GF-D8 (cell line): ENCODE measurements around the gene ABCD1.
"Not testable (repeated sequence)": the region's sequence is repeated elsewhere in the genome, so short reads cannot be mapped to it uniquely, and the experiment has no call there.

Experiments used
- DNase-seq: peaks from one replicate; lab custom pipeline; 2025; lab: John Stamatoyannopoulos, UW

The ABCD1 gene

DNA sequence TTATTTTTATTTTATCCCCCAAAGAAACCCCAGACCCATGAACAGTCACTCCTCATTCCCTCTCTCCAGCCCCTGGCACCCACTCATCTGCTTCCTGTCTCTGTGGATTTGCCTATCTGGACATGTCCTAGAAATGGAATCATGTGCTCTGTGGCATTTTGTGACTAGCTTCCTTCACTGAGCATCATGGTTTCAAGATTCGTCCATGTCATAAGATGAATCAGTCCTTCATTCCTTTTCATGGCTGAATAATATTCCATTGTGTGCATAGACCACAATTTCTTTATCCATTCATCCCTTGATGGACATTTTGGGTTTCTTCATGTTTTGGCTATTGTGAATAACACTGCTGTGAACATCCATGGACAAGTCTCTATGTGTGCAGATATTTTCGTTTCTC lies 10.2 kb downstream of the ABCD1 start:
- DNase-seq: no peak

DNA sequence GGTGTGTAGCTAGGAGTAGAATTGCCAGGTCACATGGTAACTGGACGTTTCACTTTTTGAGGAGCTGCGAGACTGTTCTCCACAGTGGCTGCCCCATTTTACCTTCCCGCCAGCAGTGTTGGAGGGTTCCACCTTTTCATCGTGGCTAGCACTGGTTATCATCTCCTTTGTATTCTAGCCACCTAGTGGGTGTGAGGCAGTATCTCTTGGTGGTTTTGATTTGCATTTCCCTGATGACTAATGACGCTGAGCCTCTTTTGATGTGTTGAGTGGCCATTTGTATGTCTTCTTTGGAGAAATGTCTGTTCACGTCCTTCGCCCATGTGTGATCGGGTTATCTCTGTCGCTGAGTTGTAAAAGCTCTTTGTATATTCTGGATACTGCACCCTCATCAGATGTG lies 10.6 kb downstream of the ABCD1 start:
- DNase-seq: no peak

DNA sequence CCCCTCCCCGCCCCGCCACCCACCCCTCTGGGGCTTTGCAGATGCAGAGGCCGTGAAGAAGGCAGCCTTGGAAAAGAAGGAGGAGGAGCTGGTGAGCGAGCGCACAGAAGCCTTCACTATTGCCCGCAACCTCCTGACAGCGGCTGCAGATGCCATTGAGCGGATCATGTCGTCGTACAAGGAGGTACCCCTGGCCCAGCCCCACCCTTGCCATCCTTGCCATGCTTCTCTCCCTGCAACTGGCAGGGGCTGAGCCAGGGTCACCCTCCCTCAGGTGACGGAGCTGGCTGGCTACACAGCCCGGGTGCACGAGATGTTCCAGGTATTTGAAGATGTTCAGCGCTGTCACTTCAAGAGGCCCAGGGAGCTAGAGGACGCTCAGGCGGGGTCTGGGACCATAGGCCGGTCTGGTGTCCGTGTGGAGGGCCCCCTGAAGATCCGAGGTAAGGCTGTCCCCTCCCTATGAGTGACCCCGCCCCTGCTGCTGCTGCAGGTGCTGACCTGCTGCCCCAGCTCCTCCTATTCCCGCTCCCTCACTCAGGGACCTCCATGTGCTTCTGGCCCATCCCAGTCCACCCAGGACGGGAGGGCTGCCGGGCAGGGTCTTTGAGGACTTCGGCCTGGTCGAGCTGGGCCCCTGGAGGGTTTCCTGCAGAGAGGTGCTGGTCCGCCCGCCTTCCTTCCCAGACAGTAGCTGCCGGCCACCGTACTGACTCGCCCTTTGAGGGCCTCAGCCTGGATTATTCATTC lies 11.6 kb downstream of the ABCD1 start:
- no peak for DNase-seq

DNA sequence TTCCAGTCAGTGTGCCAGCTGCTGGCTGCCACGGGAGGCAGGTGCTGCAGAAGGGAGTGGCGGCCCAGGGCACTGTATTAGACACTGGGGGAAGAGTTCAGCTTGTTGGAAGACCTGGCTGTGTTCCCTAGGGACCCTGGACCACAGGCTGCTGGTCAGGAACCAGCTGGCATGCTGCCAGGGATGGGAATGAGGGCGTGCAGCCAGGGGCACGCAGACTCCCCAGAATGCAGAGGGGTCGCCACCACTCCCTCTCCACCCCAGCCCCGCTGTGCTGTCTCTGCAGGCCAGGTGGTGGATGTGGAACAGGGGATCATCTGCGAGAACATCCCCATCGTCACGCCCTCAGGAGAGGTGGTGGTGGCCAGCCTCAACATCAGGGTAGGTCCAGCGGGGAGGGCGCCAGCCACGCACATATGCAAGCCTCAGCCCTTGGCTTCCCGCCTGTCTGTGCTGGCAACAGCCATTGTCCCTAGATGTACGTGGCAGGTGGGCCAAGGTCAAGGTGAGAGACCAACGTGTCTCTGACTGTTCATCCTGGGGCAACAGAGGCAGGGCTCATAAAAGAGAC lies 12.3 kb downstream of the ABCD1 start:
- DNase-seq: no peak

DNA sequence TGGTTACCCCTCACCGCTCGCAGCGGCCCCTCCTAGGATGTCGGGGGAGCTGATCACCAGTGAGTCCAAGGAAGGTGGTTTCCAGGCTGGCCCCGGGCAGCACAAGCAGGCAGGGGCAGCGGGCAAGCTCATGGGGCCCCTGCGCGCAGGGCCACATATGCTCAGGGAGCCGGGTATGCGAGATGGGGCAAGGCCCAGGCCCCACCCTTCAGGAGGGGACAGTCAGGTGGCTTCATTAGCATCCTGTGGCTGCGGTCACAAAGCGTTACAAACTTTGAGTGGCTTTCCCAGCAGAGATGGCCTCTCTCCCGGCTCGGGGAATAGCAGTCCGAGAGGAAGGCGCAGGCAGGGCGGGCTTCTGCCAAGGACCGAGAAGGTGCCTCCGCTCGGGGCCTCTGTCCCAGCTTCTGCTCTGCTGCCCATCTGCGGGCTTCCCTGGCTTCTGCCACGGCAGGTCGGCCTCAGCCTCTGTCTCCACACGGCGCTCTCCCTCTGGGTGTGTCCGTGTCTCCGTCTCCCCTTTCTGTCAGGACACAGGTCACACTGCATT lies 13.5 kb downstream of the ABCD1 start:
- no peak for DNase-seq

DNA sequence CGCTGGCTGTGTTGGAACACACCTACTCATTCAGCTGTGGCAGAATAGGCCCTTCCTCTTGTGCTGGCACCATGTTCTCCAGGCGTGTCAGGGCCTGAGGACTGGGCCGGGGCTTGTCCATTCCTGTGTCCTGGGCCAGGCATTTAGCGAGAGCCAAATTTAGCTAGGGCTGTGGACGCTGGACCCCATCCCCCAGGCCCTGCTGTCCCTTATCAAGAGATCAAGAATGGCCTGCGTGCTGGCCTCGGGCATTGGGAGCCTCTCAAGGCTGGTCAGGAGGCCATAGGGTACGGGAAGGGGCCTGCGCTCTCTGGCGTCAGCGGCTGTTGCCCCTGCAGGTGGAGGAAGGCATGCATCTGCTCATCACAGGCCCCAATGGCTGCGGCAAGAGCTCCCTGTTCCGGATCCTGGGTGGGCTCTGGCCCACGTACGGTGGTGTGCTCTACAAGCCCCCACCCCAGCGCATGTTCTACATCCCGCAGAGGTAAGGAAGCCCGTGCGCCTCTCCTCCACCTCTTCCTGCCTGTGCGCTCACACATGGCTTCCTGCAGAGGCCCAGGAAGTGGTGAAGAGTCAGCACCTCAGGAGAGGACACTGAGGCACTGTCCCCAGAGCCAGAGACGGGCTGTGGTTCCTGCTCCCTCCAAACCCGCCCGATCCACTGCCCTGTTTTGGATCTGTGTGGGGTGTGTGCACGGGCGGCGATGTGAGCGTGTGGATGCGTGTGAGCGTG lies 15.3 kb downstream of the ABCD1 start:
- no peak for DNase-seq

DNA sequence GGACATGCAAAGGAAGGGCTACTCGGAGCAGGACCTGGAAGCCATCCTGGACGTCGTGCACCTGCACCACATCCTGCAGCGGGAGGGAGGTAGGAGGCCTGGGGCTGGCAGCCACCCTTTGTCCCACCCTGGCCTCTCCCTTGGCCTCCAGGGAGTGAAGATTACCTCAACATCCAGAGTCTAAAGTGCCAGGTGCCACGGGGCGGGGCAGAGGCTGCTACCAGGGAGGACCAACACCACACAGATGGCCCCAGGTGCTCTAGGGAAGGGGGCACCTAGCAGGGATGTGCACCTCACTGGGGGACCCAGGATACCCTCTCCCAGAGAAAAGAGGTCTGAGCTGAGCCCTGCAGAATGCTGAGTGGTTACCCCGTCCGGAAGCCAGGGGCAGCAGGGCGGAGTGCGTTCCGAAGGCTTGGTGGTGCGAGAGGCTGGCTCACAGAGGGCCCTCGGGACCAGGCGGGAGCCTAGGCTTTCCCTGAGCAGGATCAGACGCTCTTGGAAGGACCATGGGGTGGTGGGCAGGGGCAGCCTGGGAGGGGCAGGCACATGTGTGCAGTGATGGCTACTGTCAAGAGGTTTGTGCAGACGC lies 16.1 kb downstream of the ABCD1 start:
- DNase-seq: no peak

DNA sequence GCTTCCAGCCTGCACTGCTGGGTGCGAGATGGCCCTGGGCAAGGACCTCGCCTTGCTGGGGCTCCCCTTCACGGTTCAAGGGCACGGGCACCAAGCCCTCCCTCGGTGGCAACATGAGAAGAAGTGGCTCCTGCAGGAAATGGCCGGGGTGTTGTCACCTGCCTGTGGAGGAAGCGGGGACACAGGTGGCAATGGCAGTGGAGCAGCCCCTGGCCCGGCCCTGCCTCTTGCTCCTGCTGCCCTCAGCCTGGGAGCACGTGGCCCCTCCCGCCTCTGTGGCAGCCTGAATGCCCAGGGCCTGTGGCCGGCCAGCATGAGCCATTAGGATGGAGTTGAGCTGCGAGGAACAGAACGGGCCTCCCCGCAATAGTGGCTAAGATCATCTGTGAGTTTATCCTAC lies 16.8 kb downstream of the ABCD1 start:
- DNase-seq: no peak

DNA sequence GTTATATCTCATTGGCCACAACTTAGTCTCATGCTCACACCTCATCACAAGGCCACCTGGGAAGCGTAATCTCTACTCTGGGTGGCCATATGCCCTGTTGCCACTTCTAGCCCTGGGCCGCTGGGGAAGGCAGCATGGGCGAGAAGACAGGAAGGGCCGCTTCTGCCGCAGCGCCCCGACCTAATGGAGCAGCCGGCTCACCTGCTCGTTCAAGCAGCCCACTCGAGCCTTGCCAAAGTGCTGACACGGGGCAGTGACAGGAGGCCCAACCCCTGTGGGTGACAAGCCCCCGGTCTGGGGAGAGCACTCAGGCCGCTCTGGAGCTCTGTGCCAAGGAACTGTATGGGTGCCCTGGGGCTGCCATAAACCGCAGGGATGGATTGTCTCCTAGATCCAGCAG lies 17.5 kb downstream of the ABCD1 start:
- DNase-seq: not testable (repeated sequence)

DNA sequence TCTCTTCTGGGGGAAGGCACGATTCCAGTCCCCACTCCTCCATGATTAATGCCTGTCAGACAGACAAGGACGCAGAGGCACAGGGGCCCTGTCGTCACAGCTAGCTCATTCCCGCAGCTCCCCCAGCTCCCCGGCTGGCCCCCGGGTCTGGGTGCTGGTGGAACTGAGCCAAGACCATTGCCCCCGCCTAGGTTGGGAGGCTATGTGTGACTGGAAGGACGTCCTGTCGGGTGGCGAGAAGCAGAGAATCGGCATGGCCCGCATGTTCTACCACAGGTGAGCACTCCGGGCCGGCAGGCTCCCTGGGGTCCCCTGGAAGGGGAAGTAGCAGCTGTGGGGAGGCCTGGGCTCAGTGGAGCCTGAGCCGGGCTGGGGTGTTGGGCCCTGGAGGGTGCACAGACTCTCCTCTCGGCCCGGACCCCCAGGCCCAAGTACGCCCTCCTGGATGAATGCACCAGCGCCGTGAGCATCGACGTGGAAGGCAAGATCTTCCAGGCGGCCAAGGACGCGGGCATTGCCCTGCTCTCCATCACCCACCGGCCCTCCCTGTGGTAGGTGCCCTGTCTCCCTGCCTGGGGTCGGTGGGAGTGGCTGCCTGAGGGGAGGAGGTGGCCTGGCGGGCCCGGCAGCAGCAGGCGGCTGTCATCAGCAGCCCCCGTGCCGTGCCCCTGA lies 18.3 kb downstream of the ABCD1 start:
- not testable (repeated sequence) for DNase-seq

DNA sequence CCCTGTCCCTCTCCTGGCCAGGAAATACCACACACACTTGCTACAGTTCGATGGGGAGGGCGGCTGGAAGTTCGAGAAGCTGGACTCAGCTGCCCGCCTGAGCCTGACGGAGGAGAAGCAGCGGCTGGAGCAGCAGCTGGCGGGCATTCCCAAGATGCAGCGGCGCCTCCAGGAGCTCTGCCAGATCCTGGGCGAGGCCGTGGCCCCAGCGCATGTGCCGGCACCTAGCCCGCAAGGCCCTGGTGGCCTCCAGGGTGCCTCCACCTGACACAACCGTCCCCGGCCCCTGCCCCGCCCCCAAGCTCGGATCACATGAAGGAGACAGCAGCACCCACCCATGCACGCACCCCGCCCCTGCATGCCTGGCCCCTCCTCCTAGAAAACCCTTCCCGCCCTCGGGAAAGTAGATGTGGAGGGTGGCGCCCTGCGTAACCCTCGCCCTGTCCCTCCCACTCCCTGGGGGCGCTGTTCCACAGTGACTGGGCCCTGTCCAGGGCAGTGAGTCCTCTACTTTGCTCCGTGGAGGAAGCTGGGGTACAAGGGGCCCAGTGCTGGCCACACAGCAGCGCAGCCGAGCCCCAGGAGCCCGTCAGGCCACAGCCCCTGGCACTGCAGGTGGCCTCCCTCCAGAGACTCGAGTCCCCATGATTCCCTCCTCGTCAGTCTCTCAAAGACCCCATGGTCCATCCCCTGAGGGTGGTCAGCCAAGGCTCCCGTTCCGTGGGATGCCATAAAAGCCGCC lies 19.0 kb downstream of the ABCD1 start:
- not testable (repeated sequence) for DNase-seq

DNA sequence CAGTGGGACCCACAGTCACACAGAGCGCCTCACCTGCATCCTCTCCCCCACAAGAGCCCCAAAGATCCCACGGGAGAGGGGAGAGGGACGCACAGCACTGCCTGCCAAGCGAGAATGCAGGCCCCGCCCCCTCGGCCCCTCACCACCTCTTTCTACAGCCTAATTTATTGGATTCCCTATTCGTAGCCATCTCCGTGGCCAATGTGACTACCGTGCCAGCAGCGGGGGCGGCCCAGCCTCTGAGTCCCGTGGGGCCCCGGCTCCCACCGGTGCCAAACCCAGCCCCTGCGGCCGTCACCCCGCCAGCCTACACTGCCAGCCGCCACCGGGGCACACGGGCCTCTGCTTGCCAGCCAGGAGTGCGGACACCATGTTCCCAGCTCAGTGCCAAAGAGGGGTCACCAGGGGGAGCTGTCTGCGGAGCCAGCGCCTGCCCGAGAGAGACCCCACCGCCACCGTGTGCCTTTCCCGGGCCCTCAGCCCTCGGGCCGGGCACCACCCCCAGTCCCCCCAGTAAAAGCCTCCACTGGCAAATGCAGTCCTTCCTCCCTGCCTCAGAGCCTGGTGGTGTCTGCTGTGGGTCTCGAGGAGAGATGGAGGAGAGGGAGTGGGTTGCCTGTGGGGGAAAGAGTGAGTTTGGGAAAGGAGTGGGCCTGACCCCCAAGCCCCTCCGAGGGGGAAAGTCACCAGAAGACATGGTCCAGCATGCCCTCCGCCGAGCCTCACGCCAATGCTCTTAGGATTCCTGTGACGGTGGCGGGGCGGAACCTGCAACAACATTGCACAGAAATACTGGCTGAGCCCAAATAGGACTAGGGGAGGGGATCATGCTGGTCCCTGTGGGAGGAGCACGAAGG lies 19.8 kb downstream of the ABCD1 start:
- DNase-seq: no peak

DNA sequence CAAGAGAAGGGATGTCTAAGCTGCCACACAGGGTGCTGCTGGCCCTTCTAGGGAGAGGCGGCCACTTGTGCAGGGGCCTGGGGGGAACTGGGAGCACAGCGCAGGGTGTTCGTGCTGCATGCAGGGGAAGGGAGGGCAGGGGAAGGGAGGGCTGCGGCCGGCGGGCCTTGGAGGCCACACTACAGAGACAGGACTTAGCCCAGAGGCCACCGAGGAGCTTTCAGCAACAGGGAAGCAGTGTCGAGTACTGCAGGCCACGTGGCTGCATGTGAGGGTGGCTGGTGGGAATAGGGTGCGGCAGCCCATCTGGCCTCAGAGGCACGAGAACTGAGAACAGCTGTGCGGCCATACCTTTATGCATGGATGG lies 20.4 kb downstream of the ABCD1 start:
- not testable (repeated sequence) for DNase-seq

DNA sequence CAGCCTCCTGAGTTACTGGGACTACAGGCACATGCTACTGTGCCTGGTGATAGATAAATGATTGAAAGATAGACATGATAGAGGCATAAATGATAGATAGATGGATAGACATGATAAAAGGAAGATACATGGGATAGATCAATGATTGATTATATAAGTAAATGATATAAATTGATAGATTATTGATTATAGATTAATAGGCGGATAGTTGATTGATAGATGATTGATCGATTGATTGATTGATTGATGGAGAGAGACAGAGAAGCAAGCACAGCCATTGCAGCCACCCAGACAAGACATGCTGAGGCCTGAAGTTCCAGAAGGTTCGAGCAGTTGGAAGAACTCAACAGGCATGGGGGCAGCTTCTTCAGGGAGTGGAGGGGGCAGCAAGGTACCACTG lies 21.7 kb downstream of the ABCD1 start:
- DNase-seq: no peak

DNA sequence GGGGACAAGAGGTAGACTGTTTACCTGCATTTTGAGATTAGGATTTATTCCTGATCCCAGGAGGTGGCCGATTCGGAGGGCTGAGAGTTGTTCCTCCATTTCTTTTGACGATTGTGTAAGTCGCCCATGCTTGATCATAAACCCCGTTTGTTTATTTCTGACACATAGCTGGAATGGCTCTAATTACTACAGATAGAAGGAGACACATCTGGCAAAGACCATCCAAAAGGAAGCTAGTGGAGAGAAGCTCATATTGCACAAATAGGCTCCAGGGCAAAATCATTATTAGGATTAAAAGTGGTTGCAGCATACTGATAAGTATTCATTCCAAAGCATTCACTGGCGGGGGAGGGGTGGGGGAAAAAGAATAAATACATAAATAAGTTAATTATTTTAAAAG lies 22.3 kb downstream of the ABCD1 start:
- DNase-seq: not testable (repeated sequence)

DNA sequence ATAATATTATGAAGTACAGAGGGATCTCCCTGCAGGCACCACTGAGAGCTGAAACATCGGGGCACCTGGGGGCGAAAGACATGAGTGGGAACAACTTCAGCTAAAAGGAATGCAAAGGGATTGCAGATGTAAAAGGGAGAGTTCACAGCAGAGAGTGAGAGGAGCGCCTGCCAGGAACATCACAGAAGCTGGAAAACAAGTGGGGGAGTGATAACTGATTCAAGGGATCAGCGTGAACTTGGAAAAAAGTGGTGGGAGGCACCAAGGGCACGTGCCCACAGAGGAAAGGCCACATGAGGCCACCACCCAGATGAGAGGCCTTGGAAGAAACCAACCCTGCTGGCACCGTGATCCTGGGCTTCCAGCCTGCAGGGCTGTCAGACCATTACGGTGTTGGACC lies 24.4 kb downstream of the ABCD1 start:
- DNase-seq: not testable (repeated sequence)

DNA sequence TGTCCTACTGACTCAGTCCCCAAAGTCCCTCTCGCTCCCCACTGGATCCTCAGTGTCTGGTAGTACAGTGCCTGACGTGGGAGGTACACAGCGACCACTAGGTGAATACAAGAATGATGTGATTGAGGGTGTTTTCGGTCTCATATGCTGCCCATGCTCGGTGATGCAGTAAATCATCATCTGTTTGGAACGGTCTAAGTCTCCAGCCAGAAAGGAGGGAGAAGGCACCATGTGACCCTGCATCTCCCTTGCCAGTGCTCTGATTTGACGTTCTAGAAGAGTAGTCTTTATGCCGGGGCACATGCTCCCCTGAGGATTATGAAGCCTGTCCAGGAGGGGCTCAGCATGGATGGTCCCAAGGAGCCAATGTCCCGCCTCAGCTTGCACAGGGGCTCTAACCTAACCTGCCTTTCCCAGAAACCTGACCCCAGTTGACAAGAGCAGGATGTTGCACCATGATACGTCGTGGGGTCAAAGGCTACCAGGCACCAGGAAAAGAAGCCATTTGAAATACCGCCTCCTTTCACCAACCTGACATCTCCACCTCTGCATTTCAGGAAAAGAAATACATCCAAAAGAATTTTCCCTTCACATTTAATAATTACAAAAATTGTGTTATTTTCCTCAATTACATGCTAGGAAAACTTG lies 25.6 kb downstream of the ABCD1 start:
- no peak for DNase-seq

DNA sequence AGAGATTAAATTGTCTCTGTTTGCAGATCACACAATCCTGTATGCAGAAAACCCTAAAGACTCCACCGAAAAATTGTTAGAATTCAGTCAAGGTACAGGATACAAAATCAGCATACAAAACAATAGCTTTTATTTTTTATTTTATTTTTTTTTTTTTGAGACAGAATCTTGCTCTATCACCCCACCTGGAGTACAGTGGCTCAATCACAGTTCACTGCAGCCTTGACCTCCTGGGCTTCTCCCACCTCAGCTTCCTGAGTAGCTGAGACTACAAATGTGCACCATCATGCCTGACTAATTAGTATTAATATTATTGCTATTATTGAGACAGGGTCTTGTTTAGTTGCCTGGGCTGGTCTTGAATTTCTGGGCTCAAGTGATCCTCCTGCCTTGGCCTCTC lies 30.5 kb downstream of the ABCD1 start:
- no peak for DNase-seq

DNA sequence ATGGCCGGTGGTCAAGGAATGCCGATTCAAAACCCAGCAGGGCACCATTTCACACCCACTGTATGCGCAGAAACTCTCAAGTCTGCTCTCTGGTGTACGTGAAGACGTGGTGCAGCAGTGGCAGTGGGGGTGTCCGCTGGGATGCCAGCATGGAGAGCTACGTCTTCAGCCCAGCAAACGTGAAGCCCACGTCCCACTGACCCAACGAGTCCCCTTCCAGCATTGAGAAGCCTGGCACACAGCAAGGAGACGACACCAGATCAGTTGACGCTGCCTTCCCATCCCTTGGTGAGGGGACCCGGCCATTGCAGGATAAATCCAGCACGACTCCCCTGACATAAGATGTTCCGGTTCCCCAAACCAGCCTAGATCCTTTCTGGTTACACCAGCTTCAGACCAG lies 37.2 kb downstream of the ABCD1 start:
- DNase-seq: no peak

DNA sequence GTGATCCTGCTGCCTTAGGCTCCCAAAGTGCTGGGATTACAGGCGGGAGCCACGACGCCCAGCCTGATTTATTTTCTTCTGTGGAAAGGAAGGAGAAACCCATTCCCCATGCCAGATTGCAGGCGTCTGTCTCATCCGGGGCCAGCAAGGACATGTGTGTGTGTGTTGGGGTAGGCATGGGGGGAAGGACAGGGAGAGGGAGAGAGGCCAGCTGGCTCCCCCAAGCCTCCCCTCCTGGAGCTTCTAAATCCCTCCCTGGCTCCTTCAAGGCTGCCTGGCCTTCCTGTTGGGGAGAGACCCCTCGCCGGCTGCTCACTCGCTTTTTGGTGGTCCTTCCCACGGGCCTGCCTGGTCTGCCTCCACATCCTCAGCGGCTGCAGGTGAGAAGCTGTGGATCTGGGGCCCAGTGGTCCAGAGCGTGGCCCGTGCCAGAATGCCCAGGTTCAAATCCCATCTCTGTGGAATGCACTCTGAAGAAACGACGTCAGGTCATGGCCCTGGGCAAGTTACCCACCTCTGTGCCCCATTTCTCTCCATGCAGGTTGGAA lies 38.0 kb downstream of the ABCD1 start:
- no peak for DNase-seq
